GM21423 (cell line): Measurements from ENCODE around the gene CTPS2.
"Not testable (repeated sequence)": the region's sequence is repeated elsewhere in the genome, so short reads cannot be mapped to it uniquely, and the experiment has no call there.

Experiments used
- ATAC-seq: cut with Tn5 transposase; IDR thresholded peaks from one replicate; pipeline ENCODE4 v1.9.1; 2021; ENCODE audit warnings: mild to moderate bottlenecking, moderate library complexity; ENCODE audit not compliant: unreplicated experiment

Gene CTPS2

GRCh38 chrX:16715638-16716037, 3.2 kb upstream of the CTPS2 start:
- not testable (repeated sequence) for ATAC-seq

GRCh38 chrX:16714504-16714903, 2.0 kb upstream of the CTPS2 start:
- ATAC-seq, result no peak

- peak; percentile 37 for ATAC-seq
Observed at GRCh38 chrX:16711893-16712547, 449 bp downstream of the CTPS2 start.

- ATAC-seq, result no peak
Observed at GRCh38 chrX:16711219-16711811, 1.2 kb downstream of the CTPS2 start.

- ATAC-seq, result no peak
Observed at GRCh38 chrX:16708016-16708415, 4.5 kb downstream of the CTPS2 start.

- ATAC-seq, result no peak
Observed at GRCh38 chrX:16705370-16705769, 7.1 kb downstream of the CTPS2 start.

- ATAC-seq, result no peak
Observed at GRCh38 chrX:16702700-16703599, 9.5 kb downstream of the CTPS2 start.

- no peak for ATAC-seq
Observed at GRCh38 chrX:16700734-16701133, 11.7 kb downstream of the CTPS2 start.

- ATAC-seq, result no peak
Observed at GRCh38 chrX:16699389-16699788, 13.1 kb downstream of the CTPS2 start.

GRCh38 chrX:16696956-16697355, 15.5 kb downstream of the CTPS2 start:
- no peak for ATAC-seq

- ATAC-seq, result no peak
Observed at GRCh38 chrX:16695079-16695676, 17.3 kb downstream of the CTPS2 start.

GRCh38 chrX:16687514-16687913, 25.0 kb downstream of the CTPS2 start:
- ATAC-seq, result no peak

GRCh38 chrX:16683007-16683664, 29.3 kb downstream of the CTPS2 start:
- ATAC-seq, result no peak

GRCh38 chrX:16678689-16679088, 33.8 kb downstream of the CTPS2 start:
- no peak for ATAC-seq

GRCh38 chrX:16671005-16671404, 41.5 kb downstream of the CTPS2 start:
- ATAC-seq, result no peak

- ATAC-seq, result no peak
Observed at GRCh38 chrX:16666541-16666940, 45.9 kb downstream of the CTPS2 start.

GRCh38 chrX:16665089-16665488, 47.4 kb downstream of the CTPS2 start:
- no peak for ATAC-seq

- no peak for ATAC-seq
Observed at GRCh38 chrX:16664626-16665025, 47.8 kb downstream of the CTPS2 start.

GRCh38 chrX:16664074-16664473, 48.4 kb downstream of the CTPS2 start:
- no peak for ATAC-seq

GRCh38 chrX:16662402-16662801, 50.1 kb downstream of the CTPS2 start:
- no peak for ATAC-seq

GRCh38 chrX:16661495-16661894, 51.0 kb downstream of the CTPS2 start:
- ATAC-seq, result no peak
